HepG2 (cell line): ENCODE data around the gene MUC4. TPM values are rescaled to one million over a fixed set of nuclear protein-coding genes. Genes with fewer than 3 reads are reported as not detected.

Experiments used
- ATAC-seq: fragments of 200-7000 bp; cut with Tn5 transposase; 3 replicates; pipeline ENCODE4 v1.9.1; 2020; ENCODE audit warnings: mild to moderate bottlenecking, moderate library complexity
- BruUV-seq: library from RNA; stranded (reverse); fragments of 400-500 nt; replicated peaks from 2 replicates; lab custom pipeline; 2021; lab: Mats Ljungman, UMichigan
- CTCF ChIA-PET: fragments of 300-600 bp; formaldehyde crosslinking; extraction: SDS; loops from one replicate; lab custom pipeline; 2021; ENCODE audit warnings: low total read pairs, inconsistent platforms, low intra/inter-chr PET ratio; lab: Yijun Ruan, JAX
- POLR2A ChIA-PET: fragments of 350-600 bp; sonication (Branson Sonifier 250); formaldehyde crosslinking; loops from one replicate; lab custom pipeline; 2020; ENCODE audit warnings: antibody characterized with exemption, inconsistent platforms; lab: Yijun Ruan, JAX
- DNase-seq: peaks from one replicate; pipeline ENCODE4 v3.0.0-alpha.2; 2015; ENCODE audit warnings: low spot score
- FAIRE-seq: peaks from 3 replicates; lab custom pipeline; 2011; peaks lifted over from hg19 to GRCh38; lab: Jason Lieb, UNC
- H2AFZ ChIP-seq: one replicate; pipeline ENCODE4 v1.6.1; 2011; ENCODE audit warnings: low read length, inconsistent platforms
- H3K27ac ChIP-seq: fragments of 300-600 bp; 3 replicates; pipeline ENCODE4 v1.8.0; 2011; ENCODE audit warnings: mixed run types, mild to moderate bottlenecking, mixed read lengths, low read length, inconsistent platforms; ENCODE audit not compliant: insufficient read depth; ENCODE audit errors: extremely low read length
- H3K27me3 ChIP-seq, 2 experiments: fragments of 200-600 bp in 1 of 2; 2 replicates in 1 of 2; 3 replicates in 1 of 2; pipeline versions ENCODE4 v1.6.0 to v1.8.0; 2011; ENCODE audit warnings: low read length in 2 of 2, mild to moderate bottlenecking in 2 of 2, moderate library complexity in 2 of 2, inconsistent platforms in 1 of 2; ENCODE audit not compliant: insufficient read depth in 2 of 2, control insufficient read depth in 1 of 2
- H3K36me3 ChIP-seq, 2 experiments: fragments of 200-600 bp in 1 of 2; replicated peaks in 1 of 2; 2 replicates in 1 of 2; 3 replicates in 1 of 2; pipeline versions ENCODE4 v1.5.1 to v1.8.0; 2011; ENCODE audit warnings: low read length in 2 of 2, inconsistent platforms in 1 of 2; ENCODE audit not compliant: insufficient read depth in 2 of 2, control insufficient read depth in 1 of 2
- H3K4me1 ChIP-seq: 2 replicates; pipeline ENCODE4 v1.5.1; 2012; ENCODE audit warnings: low read length, inconsistent platforms; ENCODE audit not compliant: insufficient read depth
- H3K4me2 ChIP-seq: 2 replicates; pipeline ENCODE4 v1.6.0; 2011; ENCODE audit warnings: low read depth, low read length, inconsistent platforms
- H3K4me3 ChIP-seq, 3 experiments: fragments of 200-600 bp in 1 of 3; sonication (generic), shearing (Covaris generic) in 1 of 3; replicated peaks in 1 of 3; 2 replicates each; pipeline ENCODE4 v1.5.1; 2011 to 2016; ENCODE audit warnings: low read length in 3 of 3, inconsistent platforms in 2 of 3, low read depth in 2 of 3, mild to moderate bottlenecking in 2 of 3, control low read depth in 1 of 3, mixed read lengths in 1 of 3; ENCODE audit not compliant: insufficient read depth in 1 of 3
- H3K79me2 ChIP-seq: one replicate; pipeline ENCODE4 v1.6.1; 2011; ENCODE audit warnings: low read length, inconsistent platforms; ENCODE audit not compliant: insufficient read depth
- H3K9ac ChIP-seq: 2 replicates; pipeline ENCODE4 v1.6.0; 2011; ENCODE audit warnings: mild to moderate bottlenecking, low read depth, low read length, inconsistent platforms; ENCODE audit not compliant: insufficient read depth
- H3K9me3 ChIP-seq: 2 replicates; pipeline ENCODE4 v1.5.1; 2012; ENCODE audit warnings: mild to moderate bottlenecking, low read length
- H4K20me1 ChIP-seq: 2 replicates; pipeline ENCODE4 v1.6.0; 2011; ENCODE audit warnings: inconsistent platforms, mild to moderate bottlenecking, low read length, moderate library complexity; ENCODE audit not compliant: insufficient read depth
- ATAD3A ChIP-seq: sonication (generic); formaldehyde crosslinking; IDR thresholded peaks from 2 replicates; pipeline ENCODE4 v1.4.0; 2020; ENCODE audit warnings: missing genetic modification reagents
- ATF7 ChIP-seq, 2 experiments: fragments of 450-650 bp in 1 of 2; sonication (generic) in 1 of 2; formaldehyde crosslinking in 1 of 2; IDR thresholded peaks; 2 replicates each; pipeline versions ENCODE4 v1.4.0 to v1.6.1; 2016 to 2020; ENCODE audit warnings: antibody characterized with exemption in 1 of 2, mild to moderate bottlenecking in 1 of 2, missing genetic modification reagents in 1 of 2
- ATF7-NPFF ChIP-seq: sonication (generic); formaldehyde crosslinking; IDR thresholded peaks from 2 replicates; pipeline ENCODE4 v1.8.1; 2023; ENCODE audit warnings: mild to moderate bottlenecking, low read depth, missing genetic modification reagents, moderate library complexity
- CTCF ChIP-seq: sonication (generic); formaldehyde crosslinking; IDR thresholded peaks from 2 replicates; pipeline ENCODE4 v1.5.0; 2020; ENCODE audit warnings: mild to moderate bottlenecking, missing genetic modification reagents, moderate library complexity
- HBP1 ChIP-seq: IDR thresholded peaks from 2 replicates; pipeline ENCODE4 v1.6.1; 2016; ENCODE audit warnings: low read depth, control low read depth
- KLF13 ChIP-seq: sonication (generic); formaldehyde crosslinking; IDR thresholded peaks from 2 replicates; pipeline ENCODE4 v1.4.0; 2020; ENCODE audit warnings: mild to moderate bottlenecking, missing genetic modification reagents
- NR1H2 ChIP-seq: sonication (generic); formaldehyde crosslinking; IDR thresholded peaks from 2 replicates; pipeline ENCODE4 v1.8.1; 2022; ENCODE audit warnings: low read depth, missing genetic modification reagents, borderline replicate concordance
- NRL ChIP-seq: sonication (generic); formaldehyde crosslinking; IDR thresholded peaks from 2 replicates; pipeline ENCODE4 v1.5.0; 2020; ENCODE audit warnings: missing genetic modification reagents, mild to moderate bottlenecking, moderate library complexity, borderline replicate concordance
- SOX6 ChIP-seq, 2 experiments: fragments of 450-650 bp in 1 of 2; sonication (generic) in 1 of 2; formaldehyde crosslinking in 1 of 2; IDR thresholded peaks; 2 replicates each; pipeline versions ENCODE4 v1.4.0 to v1.6.1; 2017 to 2020; ENCODE audit warnings: antibody characterized with exemption in 1 of 2, mild to moderate bottlenecking in 1 of 2, missing genetic modification reagents in 1 of 2
- SRSF9 ChIP-seq: fragments of 200-400 bp; formaldehyde crosslinking; IDR thresholded peaks from 2 replicates; pipeline ENCODE4 v1.6.1; 2018; ENCODE audit warnings: borderline replicate concordance, mild to moderate bottlenecking, low read depth, low read length; ENCODE audit not compliant: insufficient read depth, poor library complexity, severe bottlenecking
- TEAD2 ChIP-seq: sonication (generic); formaldehyde crosslinking; IDR thresholded peaks from 2 replicates; pipeline ENCODE4 v1.9.0; 2021; ENCODE audit warnings: missing genetic modification reagents
- THAP7 ChIP-seq: sonication (generic); formaldehyde crosslinking; IDR thresholded peaks from 2 replicates; pipeline ENCODE4 v1.8.1; 2023; ENCODE audit warnings: mild to moderate bottlenecking, missing genetic modification reagents
- ZBTB4 ChIP-seq: sonication (generic); formaldehyde crosslinking; IDR thresholded peaks from 2 replicates; pipeline ENCODE4 v1.4.0; 2020; ENCODE audit warnings: missing genetic modification reagents, mild to moderate bottlenecking, borderline replicate concordance
- ZFP37 ChIP-seq: sonication (generic); formaldehyde crosslinking; IDR thresholded peaks from 2 replicates; pipeline ENCODE4 v1.4.0; 2020; ENCODE audit warnings: missing genetic modification reagents, borderline replicate concordance
- ZNF496 ChIP-seq: sonication (generic); formaldehyde crosslinking; IDR thresholded peaks from 2 replicates; pipeline ENCODE4 v1.8.1; 2023; ENCODE audit warnings: mild to moderate bottlenecking, moderate library complexity, missing genetic modification reagents; ENCODE audit not compliant: insufficient replicate concordance
- ZNF562 ChIP-seq: sonication (generic); formaldehyde crosslinking; IDR thresholded peaks from 2 replicates; pipeline ENCODE4 v1.8.0; 2022; ENCODE audit warnings: missing genetic modification reagents, borderline replicate concordance
- ZNF720 ChIP-seq: sonication (generic); formaldehyde crosslinking; IDR thresholded peaks from 2 replicates; pipeline ENCODE4 v1.4.0; 2020; ENCODE audit warnings: missing genetic modification reagents
- ZNF724P ChIP-seq: sonication (generic); formaldehyde crosslinking; IDR thresholded peaks from 2 replicates; pipeline ENCODE4 v1.8.0; 2022; ENCODE audit warnings: missing genetic modification reagents, borderline replicate concordance
- WGBS: methylation state at CpG from one replicate; pipeline ENCODE4 v1.1.6; 2017; ENCODE audit warnings: low lambda C conversion rate; 5-methylcytosine and 5-hydroxymethylcytosine counted together
- in situ Hi-C: cut with HindIII; loops from 2 replicates; pipeline ENCODE4 v1.10.0; 2017; ENCODE audit warnings: low pct_unique_long_range_greater_than_20kb; ENCODE audit not compliant: extremely low pct_ligation_motif_present
- intact Hi-C: fragments of 100-400 bp; cut with micrococcal nuclease; formaldehyde crosslinking; loops from one replicate; pipeline ENCODE4 v1.10.0; 2022; ENCODE audit not compliant: unreplicated experiment
- polyA plus RNA-seq, 8 experiments: library from polyadenylated mRNA; depleted of rRNA in 3 of 8; stranded (reverse) in 7 of 8; unstranded in 1 of 8; fragments of >200 nt; fragmentation: Illumina TruSeq in 4 of 8; extraction: Trizol in 4 of 8; gene quantifications; 2 replicates each; pipeline versions ENCODE4 v1.2.1 to v1.2.3, GENCODE V29; 2011 to 2016; ENCODE audit warnings: low read depth in 4 of 8, missing spikeins in 1 of 8, mixed read lengths in 1 of 8; ENCODE audit not compliant: insufficient read depth in 1 of 8
- total RNA-seq, 5 experiments: library from RNA; depleted of rRNA; stranded (reverse); fragments of >200 nt; fragmentation: Illumina TruSeq; extraction: Trizol; gene quantifications; 2 replicates each; pipeline ENCODE4 v1.2.3, GENCODE V29; 2016; ENCODE audit warnings: low read depth in 1 of 5

The MUC4 gene
- total and polyA plus RNA-seq, 2 of the 13 experiments (the other 11 are each of a cell fraction or from before 2014, with no cell fraction given): not detected

GRCh38 chr3:195703776-195704175 is 108.0 kb downstream of the MUC4 start:
- H3K36me3 ChIP-seq: no peaks in the 10 kb centered on the region
- no peaks in the 10 kb centered on the region for H4K20me1 ChIP-seq
- H3K9ac ChIP-seq: no peak overlapping the region
- no peak for DNase-seq
- H3K79me2 ChIP-seq: no peaks in the 10 kb centered on the region
- WGBS: 94% methylated on average over 5 of the region's 5 CpGs
- ATAC-seq: no peak
- no TSS peak for BruUV-seq
- ChIA-PET POLR2A (no interaction called here), CTCF (no interaction called here)
- FAIRE-seq: no peak
- no peaks in the 10 kb centered on the region for H3K27me3 ChIP-seq
- no peak overlapping the region for H3K4me2 ChIP-seq
- H3K27ac ChIP-seq: no peak overlapping the region
- no peak overlapping the region for H3K4me3 ChIP-seq
- intact Hi-C loops: no loop called here
- no peak overlapping the region for H2AFZ ChIP-seq
- in situ Hi-C loops: no loop called here
- no peaks in the 10 kb centered on the region for H3K4me1 ChIP-seq
- H3K9me3 ChIP-seq: no peaks in the 10 kb centered on the region
- TF ChIP-seq NR1H2 (CRISPR knock-in tag): no peak
- no peak for TF ChIP-seq ATAD3A
- TF ChIP-seq ZBTB4 (CRISPR knock-in tag): no peak
- no peak for TF ChIP-seq ZFP37 (CRISPR knock-in tag)
- TF ChIP-seq SRSF9: no peak
- no peak for TF ChIP-seq NRL (CRISPR knock-in tag)
- no peak for TF ChIP-seq KLF13 (CRISPR knock-in tag)
- TF ChIP-seq TEAD2 (CRISPR knock-in tag): no peak
- TF ChIP-seq ZNF562: no peak
- no peak for TF ChIP-seq ATF7 (IDR thresholded peaks at IDR 0.05)
- no peak for TF ChIP-seq ATF7 (CRISPR knock-in tag; IDR thresholded peaks at IDR 0.05)
- TF ChIP-seq ZNF724P (CRISPR knock-in tag): no peak
- no peak for TF ChIP-seq HBP1 (CRISPR knock-in tag)
- TF ChIP-seq ZNF720 (CRISPR knock-in tag): no peak
- TF ChIP-seq ZNF496 (CRISPR knock-in tag): no peak
- no peak for TF ChIP-seq ATF7-NPFF (CRISPR knock-in tag)
- TF ChIP-seq CTCF (CRISPR knock-in tag): no peak
- no peak for TF ChIP-seq SOX6 (IDR thresholded peaks at IDR 0.05)
- TF ChIP-seq SOX6 (CRISPR knock-in tag; IDR thresholded peaks at IDR 0.05): no peak
- no peak for TF ChIP-seq THAP7
